HEK293 (cell line): ENCODE measurements around the gene MUC4.

Source experiments
- CTCF ChIA-PET: fragments of 350-600 bp; formaldehyde crosslinking; extraction: SDS; loops from one replicate; lab custom pipeline; 2021; ENCODE audit warnings: antibody characterized with exemption; lab: Yijun Ruan, JAX
- POLR2A ChIA-PET: fragments of 300-600 bp; formaldehyde crosslinking; extraction: SDS; loops from one replicate; lab custom pipeline; 2020; ENCODE audit warnings: antibody characterized with exemption, inconsistent platforms; lab: Yijun Ruan, JAX
- H3K27ac ChIP-seq: fragments of 200-500 bp; sonication (Bioruptor generic); 2 replicates; pipeline ENCODE4 v1.5.1; 2014; ENCODE audit warnings: low read depth, low read length, control low read depth, inconsistent platforms; ENCODE audit errors: extremely low read depth
- H3K36me3 ChIP-seq, 2 experiments: fragments of 200-500 bp in 1 of 2; sonication (Bioruptor generic) in 1 of 2; 1 replicate in 1 of 2; 2 replicates in 1 of 2; pipeline ENCODE4 v1.5.1; 2014 to 2017; ENCODE audit warnings: inconsistent platforms in 2 of 2, low read length in 2 of 2; ENCODE audit not compliant: control insufficient read depth in 2 of 2, insufficient read depth in 1 of 2
- H3K4me1 ChIP-seq: fragments of 200-500 bp; sonication (Bioruptor generic); 2 replicates; pipeline ENCODE4 v1.5.1; 2014; ENCODE audit warnings: mild to moderate bottlenecking, low read length, inconsistent platforms; ENCODE audit not compliant: control insufficient read depth, insufficient read depth
- H3K4me3 ChIP-seq: 2 replicates; pipeline ENCODE4 v1.5.1; 2011; ENCODE audit warnings: low read depth, mild to moderate bottlenecking, control low read depth, low read length, moderate library complexity
- H3K9me3 ChIP-seq: fragments of 200-500 bp; sonication (Bioruptor generic); 2 replicates; pipeline ENCODE4 v1.5.1; 2014; ENCODE audit warnings: low read depth, low read length, inconsistent platforms; ENCODE audit not compliant: control insufficient read depth, insufficient read depth
- HOXD13 ChIP-seq: sonication (generic); formaldehyde crosslinking; IDR thresholded peaks from 2 replicates; pipeline ENCODE4 v1.8.0; 2022; ENCODE audit warnings: missing genetic modification reagents, borderline replicate concordance
- KLF16 ChIP-seq: fragments of 450-650 bp; formaldehyde crosslinking; IDR thresholded peaks from 2 replicates; pipeline ENCODE4 v1.5.1; 2017; ENCODE audit warnings: missing biosample characterization, missing genetic modification characterization
- KLF9 ChIP-seq: fragments of 450-650 bp; formaldehyde crosslinking; IDR thresholded peaks from 2 replicates; pipeline ENCODE4 v1.5.1; 2016; ENCODE audit warnings: missing biosample characterization, missing genetic modification characterization, low read depth
- OVOL3 ChIP-seq: fragments of 450-650 bp; formaldehyde crosslinking; IDR thresholded peaks from 2 replicates; pipeline ENCODE4 v1.5.1; 2016; ENCODE audit warnings: missing biosample characterization, missing genetic modification characterization
- SP2 ChIP-seq: fragments of 450-650 bp; formaldehyde crosslinking; IDR thresholded peaks from 2 replicates; pipeline ENCODE4 v1.5.1; 2016; ENCODE audit warnings: missing biosample characterization, missing genetic modification characterization
- ZBTB21 ChIP-seq: fragments of 450-650 bp; formaldehyde crosslinking; IDR thresholded peaks from 2 replicates; pipeline ENCODE4 v1.5.1; 2017; ENCODE audit warnings: missing biosample characterization, missing genetic modification characterization
- ZFHX2 ChIP-seq: fragments of 450-650 bp; formaldehyde crosslinking; conservative IDR thresholded peaks from 2 replicates; pipeline ENCODE4 v1.5.1; 2016; ENCODE audit warnings: missing biosample characterization, missing genetic modification characterization
- ZNF138 ChIP-seq: fragments of 450-650 bp; formaldehyde crosslinking; IDR thresholded peaks from 2 replicates; pipeline ENCODE4 v1.5.1; 2016; ENCODE audit warnings: missing biosample characterization, missing genetic modification characterization, borderline replicate concordance
- ZNF184 ChIP-seq: fragments of 450-650 bp; IDR thresholded peaks from 2 replicates; pipeline ENCODE4 v1.5.1; 2018; ENCODE audit warnings: missing biosample characterization, mild to moderate bottlenecking, missing genetic modification characterization
- ZNF223 ChIP-seq: fragments of 450-650 bp; formaldehyde crosslinking; IDR thresholded peaks from 2 replicates; pipeline ENCODE4 v1.5.1; 2016; ENCODE audit warnings: missing biosample characterization, missing genetic modification characterization
- ZNF239 ChIP-seq: fragments of 450-650 bp; formaldehyde crosslinking; IDR thresholded peaks from 2 replicates; pipeline ENCODE4 v1.5.1; 2016; ENCODE audit warnings: missing biosample characterization, missing genetic modification characterization
- ZNF266 ChIP-seq: fragments of 450-650 bp; formaldehyde crosslinking; IDR thresholded peaks from 2 replicates; pipeline ENCODE4 v1.5.1; 2016; ENCODE audit warnings: missing biosample characterization, missing genetic modification characterization, low read depth
- ZNF473 ChIP-seq: fragments of 450-650 bp; formaldehyde crosslinking; IDR thresholded peaks from 2 replicates; pipeline ENCODE4 v1.5.1; 2017; ENCODE audit warnings: missing biosample characterization, missing genetic modification characterization
- ZNF548 ChIP-seq: fragments of 450-650 bp; formaldehyde crosslinking; IDR thresholded peaks from 2 replicates; pipeline ENCODE4 v1.5.1; 2016; ENCODE audit warnings: missing biosample characterization, missing genetic modification characterization
- ZNF610 ChIP-seq: fragments of 450-650 bp; formaldehyde crosslinking; IDR thresholded peaks from 2 replicates; pipeline ENCODE4 v1.5.1; 2016; ENCODE audit warnings: missing biosample characterization, missing genetic modification characterization, borderline replicate concordance
- ZNF639 ChIP-seq: fragments of 450-650 bp; formaldehyde crosslinking; IDR thresholded peaks from 2 replicates; pipeline ENCODE4 v1.5.1; 2016; ENCODE audit warnings: missing biosample characterization, missing genetic modification characterization
- ZNF658 ChIP-seq: fragments of 450-650 bp; formaldehyde crosslinking; IDR thresholded peaks from 2 replicates; pipeline ENCODE4; 2016; ENCODE audit warnings: missing biosample characterization, missing genetic modification characterization
- ZNF707 ChIP-seq: fragments of 450-650 bp; formaldehyde crosslinking; IDR thresholded peaks from 2 replicates; pipeline ENCODE4 v1.5.1; 2016; ENCODE audit warnings: missing biosample characterization, missing genetic modification characterization
- ZNF747 ChIP-seq: fragments of 450-650 bp; formaldehyde crosslinking; IDR thresholded peaks from 2 replicates; pipeline ENCODE4 v1.5.1; 2016; ENCODE audit warnings: missing biosample characterization, missing genetic modification characterization
- TF ChIP-seq, protein P1 (sequence below): fragments of 450-650 bp; IDR thresholded peaks from 2 replicates; pipeline ENCODE4 v1.5.1; 2018; ENCODE audit warnings: missing biosample characterization, missing genetic modification characterization
- TF ChIP-seq, protein P2 (sequence below): fragments of 450-650 bp; formaldehyde crosslinking; IDR thresholded peaks from 2 replicates; pipeline ENCODE4 v1.5.1; 2016; ENCODE audit warnings: missing biosample characterization, missing genetic modification characterization

Gene MUC4

DNA sequence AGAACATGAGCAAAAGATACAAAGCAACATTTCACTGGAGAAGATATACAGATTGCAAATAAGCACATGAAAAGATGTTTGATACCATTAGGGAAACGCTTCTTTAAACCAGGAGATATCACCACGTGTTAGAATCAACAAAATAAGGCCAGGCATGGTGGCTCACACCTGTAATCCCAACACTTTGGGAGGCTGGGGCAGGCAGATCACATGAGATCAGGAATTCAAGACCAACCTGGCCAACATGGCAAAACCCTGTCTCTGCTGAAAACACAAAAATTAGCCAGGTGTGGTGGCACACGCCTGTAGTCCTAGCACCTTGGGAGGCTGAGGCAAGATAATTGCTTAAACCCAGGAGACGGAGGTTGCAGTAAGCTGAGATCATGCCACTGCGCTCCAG is 111.4 kb downstream of the MUC4 start:
- Histone ChIP-seq H3K36me3 (peaks cover 0 to 5% of the 10 kb centered on the region in 2 experiments; a peak in 1 of 3 replicates), H3K9me3 (no peaks in the 10 kb centered on the region), H3K4me1 (no peaks in the 10 kb centered on the region), H3K4me3 (no peak overlapping the region), H3K27ac (no peak overlapping the region)
- POLR2A ChIA-PET = no interaction called here
- CTCF ChIA-PET = no interaction called here
- TF ChIP-seq ZNF239 (tag by site-specific recombination) (no peak), ZNF747 (tag by site-specific recombination) (no peak), KLF16 (tag by site-specific recombination) (no peak), SP2 (tag by site-specific recombination) (no peak), ZNF639 (no peak), ZFHX2 (tag by site-specific recombination) (no peak), ZNF184 (no peak)

GRCh38 chr3:195699860-195700259 is 111.9 kb downstream of the MUC4 start:
- POLR2A ChIA-PET = no interaction called here

DNA sequence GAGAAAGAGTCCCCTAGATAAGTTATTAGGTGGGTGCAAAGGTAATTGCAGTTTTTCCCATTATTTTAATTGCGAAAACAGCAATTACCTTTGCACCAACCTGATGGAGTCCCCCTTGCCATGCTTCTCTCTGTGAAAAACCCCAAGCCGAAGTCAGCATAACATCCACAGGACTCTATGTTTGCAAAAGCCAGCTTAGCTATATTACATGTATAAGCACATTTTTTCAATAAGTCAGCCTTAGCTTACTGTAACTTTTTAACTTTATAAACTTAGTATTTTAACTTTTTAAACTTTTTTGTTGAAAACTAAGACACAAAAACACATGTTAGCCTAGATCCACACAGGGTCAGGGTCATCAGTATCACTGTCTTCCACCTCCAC is 112.3 kb downstream of the MUC4 start:
- POLR2A ChIA-PET = no interaction called here

More at GRCh38 chr3:195699860-195700259, 111.9 kb downstream of the MUC4 start:
- Histone ChIP-seq H3K4me1 (no peaks in the 10 kb centered on the region), H3K4me3 (no peak overlapping the region), H3K9me3 (no peaks in the 10 kb centered on the region), H3K36me3 (peaks cover 0 to 5% of the 10 kb centered on the region in 2 experiments; a peak in 1 of 3 replicates), H3K27ac (no peak overlapping the region)
- CTCF ChIA-PET = interaction anchor here (0.6 kb wide), 1 partner anchor 906 kb away, joined by 4 read pairs; no protein-coding TSS in a partner anchor
- TF ChIP-seq HOXD13 (CRISPR knock-in tag) (no peak), ZBTB21 (tag by site-specific recombination) (no peak), ZNF707 (tag by site-specific recombination) (no peak), ZNF548 (tag by site-specific recombination) (no peak), ZNF610 (tag by site-specific recombination) (no peak), ZNF138 (no peak), ZNF266 (tag by site-specific recombination) (no peak), KLF9 (tag by site-specific recombination) (no peak), ZNF658 (no peak), ZNF223 (tag by site-specific recombination) (no peak), ZNF473 (tag by site-specific recombination) (no peak)
- TF ChIP-seq, protein P1, sequence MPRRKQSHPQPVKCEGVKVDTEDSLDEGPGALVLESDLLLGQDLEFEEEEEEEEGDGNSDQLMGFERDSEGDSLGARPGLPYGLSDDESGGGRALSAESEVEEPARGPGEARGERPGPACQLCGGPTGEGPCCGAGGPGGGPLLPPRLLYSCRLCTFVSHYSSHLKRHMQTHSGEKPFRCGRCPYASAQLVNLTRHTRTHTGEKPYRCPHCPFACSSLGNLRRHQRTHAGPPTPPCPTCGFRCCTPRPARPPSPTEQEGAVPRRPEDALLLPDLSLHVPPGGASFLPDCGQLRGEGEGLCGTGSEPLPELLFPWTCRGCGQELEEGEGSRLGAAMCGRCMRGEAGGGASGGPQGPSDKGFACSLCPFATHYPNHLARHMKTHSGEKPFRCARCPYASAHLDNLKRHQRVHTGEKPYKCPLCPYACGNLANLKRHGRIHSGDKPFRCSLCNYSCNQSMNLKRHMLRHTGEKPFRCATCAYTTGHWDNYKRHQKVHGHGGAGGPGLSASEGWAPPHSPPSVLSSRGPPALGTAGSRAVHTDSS (tag by site-specific recombination) = no peak
- TF ChIP-seq, protein P2, sequence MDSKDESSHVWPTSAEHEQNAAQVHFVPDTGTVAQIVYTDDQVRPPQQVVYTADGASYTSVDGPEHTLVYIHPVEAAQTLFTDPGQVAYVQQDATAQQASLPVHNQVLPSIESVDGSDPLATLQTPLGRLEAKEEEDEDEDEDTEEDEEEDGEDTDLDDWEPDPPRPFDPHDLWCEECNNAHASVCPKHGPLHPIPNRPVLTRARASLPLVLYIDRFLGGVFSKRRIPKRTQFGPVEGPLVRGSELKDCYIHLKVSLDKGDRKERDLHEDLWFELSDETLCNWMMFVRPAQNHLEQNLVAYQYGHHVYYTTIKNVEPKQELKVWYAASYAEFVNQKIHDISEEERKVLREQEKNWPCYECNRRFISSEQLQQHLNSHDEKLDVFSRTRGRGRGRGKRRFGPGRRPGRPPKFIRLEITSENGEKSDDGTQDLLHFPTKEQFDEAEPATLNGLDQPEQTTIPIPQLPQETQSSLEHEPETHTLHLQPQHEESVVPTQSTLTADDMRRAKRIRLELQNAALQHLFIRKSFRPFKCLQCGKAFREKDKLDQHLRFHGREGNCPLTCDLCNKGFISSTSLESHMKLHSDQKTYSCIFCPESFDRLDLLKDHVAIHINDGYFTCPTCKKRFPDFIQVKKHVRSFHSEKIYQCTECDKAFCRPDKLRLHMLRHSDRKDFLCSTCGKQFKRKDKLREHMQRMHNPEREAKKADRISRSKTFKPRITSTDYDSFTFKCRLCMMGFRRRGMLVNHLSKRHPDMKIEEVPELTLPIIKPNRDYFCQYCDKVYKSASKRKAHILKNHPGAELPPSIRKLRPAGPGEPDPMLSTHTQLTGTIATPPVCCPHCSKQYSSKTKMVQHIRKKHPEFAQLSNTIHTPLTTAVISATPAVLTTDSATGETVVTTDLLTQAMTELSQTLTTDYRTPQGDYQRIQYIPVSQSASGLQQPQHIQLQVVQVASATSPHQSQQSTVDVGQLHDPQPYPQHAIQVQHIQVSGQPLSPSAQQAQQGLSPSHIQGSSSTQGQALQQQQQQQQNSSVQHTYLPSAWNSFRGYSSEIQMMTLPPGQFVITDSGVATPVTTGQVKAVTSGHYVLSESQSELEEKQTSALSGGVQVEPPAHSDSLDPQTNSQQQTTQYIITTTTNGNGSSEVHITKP = no peak

More for the DNA sequence above, 112.3 kb downstream of the MUC4 start:
- no peaks in the 10 kb centered on the region for H3K9me3 ChIP-seq
- H3K36me3 ChIP-seq = peaks cover 0 to 10% of the 10 kb centered on the region in 2 experiments; a peak in 1 of 3 replicates
- no peak for TF ChIP-seq OVOL3 (tag by site-specific recombination)
- no peak overlapping the region for H3K4me3 ChIP-seq
- H3K27ac ChIP-seq = no peak overlapping the region
- CTCF ChIA-PET = interaction anchor here (0.6 kb wide), 1 partner anchor 906 kb away, joined by 4 read pairs; no protein-coding TSS in a partner anchor
- no peaks in the 10 kb centered on the region for H3K4me1 ChIP-seq
